ENCODE results near the gene DLGAP1.

DNA sequence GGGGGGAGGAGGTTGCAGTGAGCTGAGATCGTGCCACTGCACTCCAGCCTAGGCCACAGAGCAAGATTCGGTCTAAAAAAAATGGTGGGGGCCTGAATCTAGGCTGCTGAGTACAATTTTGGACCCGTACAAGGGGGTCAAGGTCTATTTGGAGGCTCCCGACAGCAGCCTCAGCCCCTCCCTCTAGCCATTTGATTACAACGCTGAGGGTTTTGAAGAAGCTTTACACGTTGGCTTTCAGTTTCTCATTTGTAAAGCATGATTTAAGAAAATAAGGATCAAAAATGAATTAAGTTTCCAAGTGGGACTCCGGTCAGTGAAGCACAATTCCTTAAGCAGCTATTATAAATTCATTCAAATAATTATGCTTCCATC, 871.2 kb downstream of the DLGAP1 start:
- no peak for TF ChIP-seq POLR2A (IDR thresholded peaks at IDR 0.05; ENCODE audit: low read length)
- no peak for TF ChIP-seq GATA1 (IDR thresholded peaks at IDR 0.05; ENCODE audit: low read depth, low read length)

All from erythroblast (primary cell).